Measurements from ENCODE around the gene UBE2D4.
"Not testable (repeated sequence)": the region's sequence is repeated elsewhere in the genome, so short reads cannot be mapped to it uniquely, and the experiment has no call there.

The UBE2D4 gene

GRCh38 chr7:43914795-43915194, 11.4 kb upstream of the UBE2D4 start:
- DNase-seq, result no peak

- no peak for DNase-seq
Measured at GRCh38 chr7:43915907-43916306, 10.3 kb upstream of the UBE2D4 start.

- DNase-seq, result no peak
Measured at GRCh38 chr7:43921423-43921822, 4.8 kb upstream of the UBE2D4 start.

- no peak for DNase-seq
Measured at GRCh38 chr7:43922726-43923125, 3.5 kb upstream of the UBE2D4 start.

GRCh38 chr7:43926798-43927123, 525 bp downstream of the UBE2D4 start:
- no peak for DNase-seq

GRCh38 chr7:43927810-43928209, 1.6 kb downstream of the UBE2D4 start:
- no peak for DNase-seq

GRCh38 chr7:43929529-43930457, 3.6 kb downstream of the UBE2D4 start:
- no peak for DNase-seq

GRCh38 chr7:43931346-43931745, 5.1 kb downstream of the UBE2D4 start:
- DNase-seq, result no peak

- DNase-seq, result no peak
Measured at GRCh38 chr7:43933902-43934560, 7.8 kb downstream of the UBE2D4 start.

- DNase-seq, result no peak
Measured at GRCh38 chr7:43937444-43937843, 11.2 kb downstream of the UBE2D4 start.

- no peak for DNase-seq
Measured at GRCh38 chr7:43938892-43939482, 12.8 kb downstream of the UBE2D4 start.

- no peak for DNase-seq
Measured at GRCh38 chr7:43942250-43942649, 16.0 kb downstream of the UBE2D4 start.

GRCh38 chr7:43942997-43943396, 16.8 kb downstream of the UBE2D4 start:
- DNase-seq, result no peak

GRCh38 chr7:43943417-43944187, 17.4 kb downstream of the UBE2D4 start:
- DNase-seq, result no peak

GRCh38 chr7:43944286-43944685, 18.1 kb downstream of the UBE2D4 start:
- DNase-seq, result no peak

- no peak for DNase-seq
Measured at GRCh38 chr7:43952028-43952427, 25.8 kb downstream of the UBE2D4 start.

GRCh38 chr7:43953071-43953470, 26.8 kb downstream of the UBE2D4 start:
- no peak for DNase-seq

- no peak for DNase-seq
Measured at GRCh38 chr7:43954524-43955228, 28.4 kb downstream of the UBE2D4 start.

GRCh38 chr7:43956027-43956426, 29.8 kb downstream of the UBE2D4 start:
- no peak for DNase-seq

GRCh38 chr7:43960933-43961332, 34.7 kb downstream of the UBE2D4 start:
- DNase-seq, result no peak

- DNase-seq, result not testable (repeated sequence)
Measured at GRCh38 chr7:43966392-43966791, 40.2 kb downstream of the UBE2D4 start.
